Measurements from ENCODE around the gene CLPTM1. TPM values are rescaled to one million over a fixed set of nuclear protein-coding genes. Genes with fewer than 3 reads are reported as not detected.

Gene CLPTM1
- total and polyA plus RNA-seq, 2 of the 8 experiments (the other 6 are each of a cell fraction or from before 2014, with no cell fraction given) = 84.8 to 108 TPM

DNA sequence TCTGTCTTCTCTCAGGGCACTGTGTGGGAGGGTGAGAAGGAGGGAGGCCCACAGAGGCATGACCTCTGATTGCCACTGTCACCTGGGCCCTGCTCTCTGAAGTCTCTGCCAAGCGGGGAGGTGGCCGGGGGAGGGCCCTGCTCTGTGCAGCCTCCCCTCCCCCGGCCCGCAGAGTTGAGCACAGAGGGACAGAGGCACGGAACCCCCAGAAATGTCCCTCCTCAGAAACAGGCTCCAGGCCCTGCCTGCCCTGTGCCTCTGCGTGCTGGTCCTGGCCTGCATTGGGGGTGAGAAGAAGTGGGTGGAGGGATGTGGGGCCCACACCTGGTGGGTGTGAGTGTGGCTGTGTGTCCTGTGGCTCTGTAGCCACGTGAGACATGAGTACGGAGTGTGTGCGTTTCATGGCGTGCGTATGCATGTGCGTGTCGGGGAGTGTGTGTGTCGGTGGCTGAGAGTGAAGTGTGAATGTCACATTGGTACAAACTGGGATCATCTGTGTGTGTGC is 13.1 kb upstream of the CLPTM1 start, which contains the start of gene APOC4:
Gene APOC4 (plus strand): TSS at position 171 of the 505 bp plus-strand sequence. CDS start 41 bp downstream, at position 212.
- Histone ChIP-seq H3K9ac (replicated peaks in 1 of 4; ENCODE audit: extremely low read depth in 1 of 4, low read depth in 3 of 4, low read length in 3 of 4) (no peak within 1 kb of the TSS), H3K4me2 (ENCODE audit: insufficient read depth in 1 of 2, low read depth in 2 of 2, low read length in 2 of 2) (no peak within 1 kb of the TSS), H3K18ac (ENCODE audit: extremely low read depth, low read length) (no peak within 1 kb of the TSS), H3K56ac (replicated peaks; ENCODE audit: insufficient read length, low read depth, low read length) (no peak within 1 kb of the TSS), H3K4me1 (replicated peaks in 1 of 4; ENCODE audit: control insufficient read depth in 3 of 4, insufficient read depth in 4 of 4, low read length in 3 of 4) (no peaks in the 10 kb centered on the region), H3K79me1 (ENCODE audit: low read depth, low read length) (no peaks in the 10 kb centered on the region), H3K27me3 (replicated peaks in 1 of 4; ENCODE audit: control insufficient read depth in 3 of 4, extremely low read depth in 1 of 4, insufficient read depth in 3 of 4, low read length in 3 of 4) (no peaks in the 10 kb centered on the region), H3K79me2 (ENCODE audit: control insufficient read depth in 1 of 2, insufficient read depth in 2 of 2, low read length in 2 of 2) (no peaks in the 10 kb centered on the region), H2BK12ac (ENCODE audit: low read depth, low read length) (peak within 1 kb of the TSS; percentile 63; the same call in 1 of the 2 replicates), H4K5ac (ENCODE audit: insufficient read length, low read depth, low read length) (no peak within 1 kb of the TSS), H3K23ac (ENCODE audit: insufficient read length) (no peak within 1 kb of the TSS), H4K20me1 (replicated peaks in 1 of 2; ENCODE audit: control insufficient read depth in 1 of 2, insufficient read depth in 2 of 2, low read length in 2 of 2) (no peaks in the 10 kb centered on the region), H3K4me3 (ENCODE audit: extremely low read depth in 1 of 4, insufficient read depth in 2 of 4, low read depth in 3 of 4, low read length in 4 of 4) (no peak within 1 kb of the TSS), H3K23me2 (ENCODE audit: low read depth, low read length) (no peaks in the 10 kb centered on the region), H2BK120ac (replicated peaks; ENCODE audit: low read depth, low read length) (no peak within 1 kb of the TSS), H3K14ac (ENCODE audit: insufficient read length) (no peak within 1 kb of the TSS), H2AK5ac (ENCODE audit: low read depth, low read length) (0 out of 2 replicates have a peak within 1 kb of the TSS, but pooled peaks have one; percentile 7), H3K4ac (replicated peaks; ENCODE audit: insufficient read length, low read depth, low read length) (peak within 1 kb of the TSS; percentile 1), H3K36me3 (ENCODE audit: control insufficient read depth in 2 of 4, insufficient read depth in 4 of 4, low read length in 3 of 4) (no peaks in the 10 kb centered on the region), H4K91ac (replicated peaks; ENCODE audit: insufficient read length, low read length) (no peak within 1 kb of the TSS), H3K27ac (ENCODE audit: low read depth, low read length) (no peak within 1 kb of the TSS), H2BK5ac (ENCODE audit: low read depth, low read length) (peak within 1 kb of the TSS; percentile 39; the same call in 1 of the 2 replicates), H4K8ac (ENCODE audit: extremely low read depth, insufficient read depth, low read length) (no peak within 1 kb of the TSS), H2BK15ac (ENCODE audit: low read length) (no peak within 1 kb of the TSS), H2BK20ac (ENCODE audit: low read length) (no peak within 1 kb of the TSS), H2AFZ (ENCODE audit: low read length) (no peak within 1 kb of the TSS), H3K9me3 (ENCODE audit: insufficient read depth in 2 of 2, low read depth in 1 of 2, low read length in 1 of 2) (no peaks in the 10 kb centered on the region)
- POLR2A ChIA-PET (ENCODE audit: partially characterized antibody) = interaction anchor here (0.6 kb wide), 1 partner anchor 16 kb away, joined by 3 read pairs; no protein-coding TSS in a partner anchor
- DNase-seq (ENCODE audit: low read depth in 1 of 2, low spot score in 2 of 2) (no peak), FAIRE-seq (no peak)
- WGBS, 2 experiments (ENCODE audit: extremely low coverage in 1 of 2, insufficient coverage in 1 of 2, insufficient read length in 1 of 2, insufficient replicate concordance in 2 of 2, low coverage in 1 of 2, low lambda C conversion rate in 2 of 2, missing lambda C conversion rate in 1 of 2) = 92% methylated on average over 11 of the region's 14 CpGs; no CpG with 5 or more reads in 1 of the 2 experiments
- CTCF ChIA-PET (ENCODE audit: partially characterized antibody) = interaction anchor here (1.0 kb wide), 1 partner anchor 33 kb away, joined by 6 read pairs; no protein-coding TSS in a partner anchor
- TF ChIP-seq SIRT6 (IDR thresholded peaks at IDR 0.05; ENCODE audit: low read length) = no peak
- TF ChIP-seq, protein P1, sequence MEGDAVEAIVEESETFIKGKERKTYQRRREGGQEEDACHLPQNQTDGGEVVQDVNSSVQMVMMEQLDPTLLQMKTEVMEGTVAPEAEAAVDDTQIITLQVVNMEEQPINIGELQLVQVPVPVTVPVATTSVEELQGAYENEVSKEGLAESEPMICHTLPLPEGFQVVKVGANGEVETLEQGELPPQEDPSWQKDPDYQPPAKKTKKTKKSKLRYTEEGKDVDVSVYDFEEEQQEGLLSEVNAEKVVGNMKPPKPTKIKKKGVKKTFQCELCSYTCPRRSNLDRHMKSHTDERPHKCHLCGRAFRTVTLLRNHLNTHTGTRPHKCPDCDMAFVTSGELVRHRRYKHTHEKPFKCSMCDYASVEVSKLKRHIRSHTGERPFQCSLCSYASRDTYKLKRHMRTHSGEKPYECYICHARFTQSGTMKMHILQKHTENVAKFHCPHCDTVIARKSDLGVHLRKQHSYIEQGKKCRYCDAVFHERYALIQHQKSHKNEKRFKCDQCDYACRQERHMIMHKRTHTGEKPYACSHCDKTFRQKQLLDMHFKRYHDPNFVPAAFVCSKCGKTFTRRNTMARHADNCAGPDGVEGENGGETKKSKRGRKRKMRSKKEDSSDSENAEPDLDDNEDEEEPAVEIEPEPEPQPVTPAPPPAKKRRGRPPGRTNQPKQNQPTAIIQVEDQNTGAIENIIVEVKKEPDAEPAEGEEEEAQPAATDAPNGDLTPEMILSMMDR (IDR thresholded peaks at IDR 0.05; ENCODE audit: control extremely low read depth in 1 of 3, insufficient read depth in 1 of 3, low read depth in 1 of 3, low read length in 3 of 3) = no peak
- TF ChIP-seq RNF2 (IDR thresholded peaks at IDR 0.05; ENCODE audit: borderline replicate concordance, low read depth, low read length, missing control alignments, poor library complexity, severe bottlenecking) = no peak
- TF ChIP-seq ASH2L (IDR thresholded peaks at IDR 0.05; ENCODE audit: low read length) = no peak
- TF ChIP-seq CHD1 (IDR thresholded peaks at IDR 0.05; ENCODE audit: low read depth, low read length) = no peak
- no peak for TF ChIP-seq KDM4A (IDR thresholded peaks at IDR 0.05; ENCODE audit: low read depth, low read length, severe bottlenecking)
- TF ChIP-seq CEBPB (IDR thresholded peaks at IDR 0.05; ENCODE audit: low read depth, low read length) = no peak
- TF ChIP-seq GTF2F1 (IDR thresholded peaks at IDR 0.05; ENCODE audit: borderline replicate concordance, low read depth, low read length) = no peak
- no peak for TF ChIP-seq HDAC2 (IDR thresholded peaks at IDR 0.05; ENCODE audit: borderline replicate concordance in 1 of 2, low read depth in 2 of 2, low read length in 2 of 2)
- no peak for TF ChIP-seq SAP30 (IDR thresholded peaks at IDR 0.05; ENCODE audit: insufficient read depth, insufficient replicate concordance, low read length)
